DOHH2 (cell line): Measurements from ENCODE around the gene MYO1D.

Experiments used
- H3F3A ChIP-seq: fragments of 200-600 bp; sonication (generic), shearing (Covaris generic); 2 replicates; pipeline ENCODE4 v1.6.0; 2016; ENCODE audit warnings: antibody characterized with exemption, mild to moderate bottlenecking; ENCODE audit not compliant: control insufficient read depth, insufficient read depth
- H3K27ac ChIP-seq: fragments of 200-600 bp; sonication (generic); 2 replicates; pipeline ENCODE4 v1.5.1; 2014; ENCODE audit warnings: low read depth, mild to moderate bottlenecking, low read length, moderate library complexity
- H3K27me3 ChIP-seq: fragments of 200-600 bp; sonication (generic); 2 replicates; pipeline ENCODE4 v1.6.1; 2014; ENCODE audit warnings: mild to moderate bottlenecking, low read length, mixed read lengths; ENCODE audit not compliant: control insufficient read depth
- H3K36me3 ChIP-seq: fragments of 200-600 bp; sonication (generic); 2 replicates; pipeline ENCODE4 v1.6.1; 2014; ENCODE audit warnings: mild to moderate bottlenecking, low read length, moderate library complexity, mixed read lengths; ENCODE audit not compliant: control insufficient read depth
- H3K4me1 ChIP-seq: fragments of 200-600 bp; sonication (generic); 2 replicates; pipeline ENCODE4 v1.6.1; 2014; ENCODE audit warnings: mild to moderate bottlenecking, low read length, mixed read lengths; ENCODE audit not compliant: control insufficient read depth
- H3K4me2 ChIP-seq: fragments of 200-600 bp; sonication (generic); 2 replicates; pipeline ENCODE4 v1.6.0; 2014; ENCODE audit warnings: mild to moderate bottlenecking, low read length, moderate library complexity
- H3K4me3 ChIP-seq: fragments of 200-600 bp; sonication (generic); 2 replicates; pipeline ENCODE4 v1.5.1; 2014; ENCODE audit warnings: mild to moderate bottlenecking, low read length, mixed read lengths
- H3K79me2 ChIP-seq: fragments of 200-600 bp; sonication (generic); 2 replicates; pipeline ENCODE4 v1.6.1; 2014; ENCODE audit warnings: mild to moderate bottlenecking, low read length, mixed read lengths; ENCODE audit not compliant: control insufficient read depth
- H3K9me2 ChIP-seq: fragments of 200-600 bp; sonication (generic); replicated peaks from 2 replicates; pipeline ENCODE4 v1.6.1; 2014; ENCODE audit warnings: mild to moderate bottlenecking, low read length, mixed read lengths; ENCODE audit not compliant: control insufficient read depth
- H3K9me3 ChIP-seq: fragments of 200-600 bp; sonication (generic); 2 replicates; pipeline ENCODE4 v1.6.1; 2014; ENCODE audit warnings: antibody characterized with exemption, low read length, mixed read lengths; ENCODE audit not compliant: control insufficient read depth, insufficient read depth
- H4K20me1 ChIP-seq: fragments of 200-600 bp; sonication (generic); 2 replicates; pipeline ENCODE4 v1.6.0; 2014; ENCODE audit warnings: low read depth, mild to moderate bottlenecking, antibody characterized with exemption, low read length, moderate library complexity; ENCODE audit not compliant: control insufficient read depth, insufficient read depth
- EZH2phosphoT487 ChIP-seq: fragments of 200-600 bp; sonication (generic); IDR thresholded peaks from 2 replicates; pipeline ENCODE4 v1.6.1; 2017; ENCODE audit warnings: borderline replicate concordance, mild to moderate bottlenecking, antibody characterized with exemption, low read length, moderate library complexity, mixed read lengths
- TF ChIP-seq, protein P1 (sequence below): fragments of 200-600 bp; sonication (generic); IDR thresholded peaks from one replicate; pipeline ENCODE4 v1.5.1; 2014; ENCODE audit warnings: antibody characterized with exemption, mild to moderate bottlenecking, low read depth, low read length; ENCODE audit not compliant: poor library complexity, severe bottlenecking

MYO1D gene

DNA sequence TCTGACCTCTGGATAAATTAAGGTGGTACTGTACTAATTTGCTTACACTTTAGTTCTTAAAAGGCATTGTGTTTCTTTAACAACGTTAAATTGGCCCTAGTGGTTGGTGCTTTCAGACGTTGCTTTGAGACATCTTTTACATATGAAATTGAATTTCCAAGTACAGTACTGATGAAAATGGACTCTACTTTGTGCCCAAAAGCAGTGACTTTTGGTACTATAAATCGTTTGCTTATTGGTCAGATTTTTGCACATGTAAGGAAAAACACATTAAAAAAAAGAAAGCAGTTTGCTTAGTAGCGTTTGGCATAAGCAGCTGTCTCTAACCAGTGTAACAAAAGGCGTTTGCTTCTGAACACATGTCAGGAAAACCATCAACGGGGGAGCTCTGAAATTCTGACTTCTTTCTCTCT lies 250.5 kb downstream of the MYO1D start:
- no peaks in the 10 kb centered on the region for H4K20me1 ChIP-seq
- H3K27me3 ChIP-seq: peaks cover 6% of the 10 kb centered on the region
- no peaks in the 10 kb centered on the region for H3K36me3 ChIP-seq
- no peaks in the 10 kb centered on the region for H3K79me2 ChIP-seq
- H3K9me2 ChIP-seq: no peaks in the 10 kb centered on the region
- no peak overlapping the region for H3K27ac ChIP-seq
- H3K4me2 ChIP-seq: no peak overlapping the region
- TF ChIP-seq EZH2phosphoT487: no peak
- TF ChIP-seq, protein P1, sequence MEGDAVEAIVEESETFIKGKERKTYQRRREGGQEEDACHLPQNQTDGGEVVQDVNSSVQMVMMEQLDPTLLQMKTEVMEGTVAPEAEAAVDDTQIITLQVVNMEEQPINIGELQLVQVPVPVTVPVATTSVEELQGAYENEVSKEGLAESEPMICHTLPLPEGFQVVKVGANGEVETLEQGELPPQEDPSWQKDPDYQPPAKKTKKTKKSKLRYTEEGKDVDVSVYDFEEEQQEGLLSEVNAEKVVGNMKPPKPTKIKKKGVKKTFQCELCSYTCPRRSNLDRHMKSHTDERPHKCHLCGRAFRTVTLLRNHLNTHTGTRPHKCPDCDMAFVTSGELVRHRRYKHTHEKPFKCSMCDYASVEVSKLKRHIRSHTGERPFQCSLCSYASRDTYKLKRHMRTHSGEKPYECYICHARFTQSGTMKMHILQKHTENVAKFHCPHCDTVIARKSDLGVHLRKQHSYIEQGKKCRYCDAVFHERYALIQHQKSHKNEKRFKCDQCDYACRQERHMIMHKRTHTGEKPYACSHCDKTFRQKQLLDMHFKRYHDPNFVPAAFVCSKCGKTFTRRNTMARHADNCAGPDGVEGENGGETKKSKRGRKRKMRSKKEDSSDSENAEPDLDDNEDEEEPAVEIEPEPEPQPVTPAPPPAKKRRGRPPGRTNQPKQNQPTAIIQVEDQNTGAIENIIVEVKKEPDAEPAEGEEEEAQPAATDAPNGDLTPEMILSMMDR: no peak
- no peak overlapping the region for H3K4me3 ChIP-seq
- H3K9me3 ChIP-seq: no peaks in the 10 kb centered on the region
- H3F3A ChIP-seq: no peaks in the 10 kb centered on the region
- no peaks in the 10 kb centered on the region for H3K4me1 ChIP-seq

- no peak for TF ChIP-seq EZH2phosphoT487
- TF ChIP-seq, protein P1: no peak
- Histone ChIP-seq H3K4me1 (no peaks in the 10 kb centered on the region), H3K4me3 (no peak overlapping the region), H3K4me2 (no peak overlapping the region), H3K27me3 (peaks cover 6% of the 10 kb centered on the region), H3K9me2 (no peaks in the 10 kb centered on the region), H4K20me1 (no peaks in the 10 kb centered on the region), H3K9me3 (no peaks in the 10 kb centered on the region), H3F3A (no peaks in the 10 kb centered on the region), H3K79me2 (no peaks in the 10 kb centered on the region), H3K27ac (no peak overlapping the region), H3K36me3 (no peaks in the 10 kb centered on the region)
Observed at GRCh38 chr17:32625971-32626370, 251.0 kb downstream of the MYO1D start.

GRCh38 chr17:32623196-32623595 lies 253.7 kb downstream of the MYO1D start:
- Histone ChIP-seq H3K4me1 (no peaks in the 10 kb centered on the region), H3K4me2 (no peak overlapping the region), H3K9me3 (no peaks in the 10 kb centered on the region), H3K9me2 (no peaks in the 10 kb centered on the region), H3K4me3 (no peak overlapping the region), H3K27me3 (peaks cover 6% of the 10 kb centered on the region), H3K27ac (no peak overlapping the region), H4K20me1 (no peaks in the 10 kb centered on the region), H3F3A (no peaks in the 10 kb centered on the region), H3K79me2 (no peaks in the 10 kb centered on the region), H3K36me3 (no peaks in the 10 kb centered on the region)
- no peak for TF ChIP-seq EZH2phosphoT487
- TF ChIP-seq, protein P1: no peak

DNA sequence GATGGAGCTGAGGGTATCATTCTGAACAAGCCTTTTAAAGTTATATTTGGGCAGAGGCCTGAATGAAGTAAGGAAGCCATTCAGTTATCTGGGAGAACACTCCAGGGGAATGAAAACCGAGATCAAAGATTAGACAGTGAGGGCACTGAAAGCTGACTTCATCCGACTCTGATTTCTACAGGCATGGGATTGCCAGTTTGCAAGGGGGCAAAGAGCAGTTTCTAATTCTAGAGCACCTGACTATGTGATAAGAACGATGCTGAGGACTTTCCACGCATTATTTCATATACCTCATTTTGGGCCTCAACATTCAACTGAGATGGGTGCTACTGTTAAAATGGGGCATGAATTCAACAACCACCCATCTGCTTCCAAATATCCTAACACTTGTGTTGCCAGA lies 254.4 kb downstream of the MYO1D start:
- Histone ChIP-seq H3K4me2 (no peak overlapping the region), H3K27ac (no peak overlapping the region), H3K4me1 (no peaks in the 10 kb centered on the region), H3K79me2 (no peaks in the 10 kb centered on the region), H4K20me1 (no peaks in the 10 kb centered on the region), H3K36me3 (no peaks in the 10 kb centered on the region), H3K27me3 (peaks cover 6% of the 10 kb centered on the region), H3K9me3 (no peaks in the 10 kb centered on the region), H3K9me2 (no peaks in the 10 kb centered on the region), H3F3A (no peaks in the 10 kb centered on the region), H3K4me3 (no peak overlapping the region)
- TF ChIP-seq, protein P1: no peak
- no peak for TF ChIP-seq EZH2phosphoT487
